Stomach smooth muscle (tissue), 2 donors: Measurements from ENCODE around the gene CLHC1.

Experiments used
- H3K27ac ChIP-seq: one replicate; pipeline ENCODE4 v1.7.0; 2013; ENCODE audit warnings: mild to moderate bottlenecking, low read length, inconsistent platforms
- H3K27me3 ChIP-seq, 2 donors: one replicate each; pipeline ENCODE4 v1.7.0; 2013; ENCODE audit warnings: low read length in 2 of 2; ENCODE audit not compliant: insufficient read depth in 2 of 2, control insufficient read depth in 1 of 2
- H3K36me3 ChIP-seq, 2 donors: one replicate each; pipeline ENCODE4 v1.7.0; 2013; ENCODE audit warnings: low read length in 2 of 2; ENCODE audit not compliant: control insufficient read depth in 2 of 2, insufficient read depth in 2 of 2
- H3K4me1 ChIP-seq: one replicate; pipeline ENCODE4 v1.7.0; 2013; ENCODE audit warnings: low read length; ENCODE audit not compliant: control insufficient read depth, insufficient read depth
- H3K4me3 ChIP-seq, 2 donors: one replicate each; pipeline ENCODE4 v1.7.0; 2013; ENCODE audit warnings: low read length in 2 of 2
- H3K9ac ChIP-seq, 2 donors: one replicate each; pipeline ENCODE4 v1.7.0; 2013; ENCODE audit warnings: low read length in 2 of 2, mild to moderate bottlenecking in 1 of 2
- H3K9me3 ChIP-seq, 2 donors: one replicate each; pipeline ENCODE4 v1.7.0; 2013; ENCODE audit warnings: low read length in 2 of 2; ENCODE audit not compliant: control insufficient read depth in 2 of 2
- donor health status: healthy.
- donor health status: Pancreatic carcinoma.

CLHC1 gene

DNA sequence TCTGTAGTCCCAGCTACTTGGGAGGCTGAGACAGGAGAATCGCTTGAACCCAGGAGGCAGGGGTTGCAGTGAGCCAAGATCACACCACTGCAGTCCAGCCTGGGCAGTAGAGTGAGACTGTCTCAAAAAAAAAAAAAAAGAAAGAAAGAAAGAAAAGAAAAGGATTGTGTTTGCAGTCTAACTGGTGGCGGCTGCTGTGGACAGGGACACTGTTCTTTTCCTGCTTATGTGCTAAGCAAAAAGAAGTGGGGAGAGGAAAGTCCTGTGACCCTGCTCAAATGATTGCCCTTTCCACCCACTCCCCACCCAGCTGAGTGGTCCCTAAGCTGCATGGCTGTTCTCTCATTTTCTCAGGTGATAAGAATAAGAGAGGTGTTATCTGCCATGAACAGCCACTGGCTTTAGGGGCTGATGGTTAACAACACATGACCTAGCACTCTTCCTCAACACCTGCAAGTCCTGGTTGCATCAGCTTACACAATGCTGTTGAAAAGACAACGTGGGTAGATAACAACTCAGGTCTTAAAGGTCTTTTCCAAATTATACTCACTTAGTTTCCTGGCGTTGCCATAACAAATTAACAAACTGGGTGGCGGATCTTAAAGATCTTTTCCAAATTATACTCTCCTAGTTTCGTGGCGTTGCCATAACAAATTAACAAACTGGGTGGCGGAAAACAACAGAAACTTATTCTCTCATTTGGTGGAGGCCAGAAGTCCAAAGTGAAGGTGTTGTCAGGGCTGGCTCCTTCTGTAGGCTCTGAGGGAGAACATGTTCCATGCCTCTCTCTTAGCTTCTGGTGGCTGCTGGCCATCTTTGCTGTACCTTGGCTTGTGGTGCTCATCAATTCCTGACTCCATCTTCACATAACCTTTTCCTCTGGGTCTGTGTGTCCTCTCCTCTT lies 91.5 kb downstream of the CLHC1 start:
- Histone ChIP-seq H3K36me3 (no peaks in the 10 kb centered on the region), H3K9me3 (no peaks in the 10 kb centered on the region), H3K4me3 (no peak overlapping the region), H3K9ac (no peak overlapping the region), H3K4me1 (peaks cover 36% of the 10 kb centered on the region), H3K27ac (no peak overlapping the region), H3K27me3 (no peaks in the 10 kb centered on the region)

DNA sequence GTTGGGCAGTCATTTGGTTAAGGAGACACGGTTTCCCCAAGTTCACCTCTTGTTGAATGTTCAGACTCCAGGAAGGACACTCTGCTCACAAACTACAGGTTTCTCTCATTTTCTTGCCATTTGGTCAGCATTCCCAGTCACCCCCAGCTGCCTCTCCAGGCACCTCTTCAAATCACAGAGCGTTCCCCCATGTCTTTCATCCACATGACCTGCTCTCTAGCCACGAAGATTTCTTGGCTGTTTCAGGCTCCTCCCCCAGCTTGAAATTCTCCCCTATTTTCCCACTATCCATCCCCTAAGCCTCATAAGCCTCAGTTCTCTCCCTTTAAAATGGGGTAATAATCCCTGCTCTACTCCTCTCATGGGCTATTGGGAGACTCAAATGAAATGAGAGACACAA lies 92.8 kb downstream of the CLHC1 start:
- Histone ChIP-seq H3K4me1 (peaks cover 41% of the 10 kb centered on the region), H3K9ac (no peak overlapping the region), H3K27me3 (no peaks in the 10 kb centered on the region), H3K27ac (peak overlapping the region; percentile 64), H3K4me3 (no peak overlapping the region), H3K36me3 (no peaks in the 10 kb centered on the region), H3K9me3 (no peaks in the 10 kb centered on the region)

DNA sequence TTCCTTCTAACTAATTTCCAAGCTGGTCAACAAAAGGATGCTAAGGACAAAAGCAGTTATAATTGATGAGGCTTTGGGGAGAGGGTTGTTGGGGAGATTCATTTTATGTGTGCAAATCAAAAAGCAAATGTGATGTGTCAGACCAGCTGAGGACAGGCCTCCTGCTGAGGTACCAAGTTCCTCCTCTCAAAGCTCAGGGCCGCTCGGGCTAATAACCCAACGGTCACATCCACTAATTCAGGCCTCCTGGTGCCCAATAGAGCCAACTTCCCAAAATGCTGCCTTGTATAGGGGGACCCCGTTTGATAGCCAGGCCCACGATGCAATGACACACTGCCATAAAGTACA lies 93.2 kb downstream of the CLHC1 start:
- peaks cover 44% of the 10 kb centered on the region for H3K4me1 ChIP-seq
- H3K9me3 ChIP-seq, result no peaks in the 10 kb centered on the region
- H3K36me3 ChIP-seq, result no peaks in the 10 kb centered on the region
- H3K9ac ChIP-seq, result no peak overlapping the region
- peak overlapping the region; percentile 64 for H3K27ac ChIP-seq
- H3K4me3 ChIP-seq, result no peak overlapping the region
- no peaks in the 10 kb centered on the region for H3K27me3 ChIP-seq

DNA sequence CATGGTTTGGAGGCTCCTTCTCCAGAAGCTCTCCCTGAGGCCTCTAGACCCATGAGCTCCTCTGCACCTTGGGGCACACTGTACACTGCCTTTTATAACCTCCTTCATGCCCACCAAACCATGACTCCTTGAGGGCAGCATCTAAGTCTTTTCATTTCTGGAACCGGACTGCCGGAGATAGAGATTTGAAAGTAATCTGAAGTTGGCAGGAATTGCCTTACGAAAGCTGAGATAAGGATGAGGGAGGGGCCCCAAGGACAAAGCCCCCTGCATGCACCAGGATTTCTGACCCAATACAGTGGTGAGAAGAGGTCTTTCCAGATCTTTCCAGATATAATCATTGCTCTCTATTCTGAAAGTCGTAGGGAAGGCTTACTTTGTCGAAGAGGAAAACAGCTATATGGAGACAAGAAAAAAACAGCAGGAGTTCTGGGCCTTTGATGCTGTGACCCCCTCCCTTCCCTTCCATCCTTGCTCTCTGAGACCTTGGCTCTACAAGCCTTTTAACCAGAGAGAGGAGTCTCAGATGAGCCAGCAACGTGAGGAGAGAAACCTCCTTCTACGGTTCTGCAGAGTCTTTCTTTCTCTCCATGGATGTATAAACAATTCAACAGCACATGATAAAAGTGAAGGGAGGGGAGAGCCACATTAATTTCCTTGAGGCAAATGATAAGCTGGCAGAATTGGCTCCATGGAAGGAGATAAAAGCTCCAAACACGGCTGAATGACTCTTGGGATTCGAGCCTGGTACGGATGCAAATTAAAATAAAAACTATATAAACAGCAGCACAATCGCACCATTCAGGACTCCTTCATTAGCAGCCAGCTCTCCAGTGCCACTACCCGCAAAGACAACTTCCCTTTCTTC lies 93.8 kb downstream of the CLHC1 start:
- peak overlapping the region in 1 of 2 donors; percentile 13 for H3K9ac ChIP-seq
- H3K27ac ChIP-seq, result peak overlapping the region; percentile 64
- no peaks in the 10 kb centered on the region for H3K9me3 ChIP-seq
- H3K36me3 ChIP-seq, result no peaks in the 10 kb centered on the region
- peaks cover 48% of the 10 kb centered on the region for H3K4me1 ChIP-seq
- H3K27me3 ChIP-seq, result no peaks in the 10 kb centered on the region
- no peak overlapping the region for H3K4me3 ChIP-seq

DNA sequence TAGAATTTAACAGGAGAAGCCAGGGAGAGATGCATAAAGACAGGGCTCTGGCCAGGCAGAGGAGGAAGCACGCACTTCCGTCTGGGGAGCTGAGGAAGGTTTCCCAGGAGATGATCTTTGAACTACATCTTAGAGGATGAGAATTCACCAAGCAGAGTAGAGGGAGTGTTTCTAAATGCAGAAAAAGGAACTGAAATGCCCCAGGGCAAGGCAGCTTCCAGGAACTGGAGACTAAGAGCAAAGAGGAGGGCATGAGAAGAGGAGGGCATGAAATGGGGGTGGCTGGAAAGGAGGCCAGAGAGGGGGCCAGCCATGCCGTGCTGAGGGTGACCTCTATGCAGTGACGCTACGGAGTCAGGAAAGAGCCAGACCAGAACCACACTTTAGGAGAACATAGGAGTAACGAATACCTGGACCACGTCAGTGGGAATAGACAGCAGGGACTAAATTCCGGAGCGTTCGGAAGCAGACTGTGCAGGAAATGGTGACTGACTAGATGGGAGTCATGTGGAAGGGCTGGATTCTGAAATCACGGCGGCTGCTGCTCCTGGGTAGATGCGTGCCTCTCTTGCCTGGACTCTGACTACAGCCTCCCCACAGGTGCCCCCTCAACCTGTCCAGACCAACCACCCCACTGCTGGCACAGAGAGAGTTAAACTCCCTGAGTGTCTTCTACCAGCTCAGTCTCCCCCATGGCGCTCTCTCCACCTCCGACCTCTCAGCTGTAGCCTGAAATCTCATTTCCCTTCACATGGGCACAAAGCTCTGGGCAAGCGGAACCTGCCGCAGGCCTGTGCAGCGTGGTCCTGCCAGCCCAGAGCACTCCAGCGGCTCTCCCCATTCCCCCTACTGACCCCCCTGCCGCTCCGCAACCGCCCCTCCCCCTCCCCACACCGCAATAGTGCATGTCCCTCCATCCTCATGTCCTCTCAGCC lies 94.8 kb downstream of the CLHC1 start:
- peaks cover 48% of the 10 kb centered on the region for H3K4me1 ChIP-seq
- H3K36me3 ChIP-seq, result no peaks in the 10 kb centered on the region
- H3K9ac ChIP-seq, result no peak overlapping the region
- H3K27me3 ChIP-seq, result no peaks in the 10 kb centered on the region
- H3K9me3 ChIP-seq, result no peaks in the 10 kb centered on the region
- H3K27ac ChIP-seq, result peak overlapping the region; percentile 64
- H3K4me3 ChIP-seq, result no peak overlapping the region

DNA sequence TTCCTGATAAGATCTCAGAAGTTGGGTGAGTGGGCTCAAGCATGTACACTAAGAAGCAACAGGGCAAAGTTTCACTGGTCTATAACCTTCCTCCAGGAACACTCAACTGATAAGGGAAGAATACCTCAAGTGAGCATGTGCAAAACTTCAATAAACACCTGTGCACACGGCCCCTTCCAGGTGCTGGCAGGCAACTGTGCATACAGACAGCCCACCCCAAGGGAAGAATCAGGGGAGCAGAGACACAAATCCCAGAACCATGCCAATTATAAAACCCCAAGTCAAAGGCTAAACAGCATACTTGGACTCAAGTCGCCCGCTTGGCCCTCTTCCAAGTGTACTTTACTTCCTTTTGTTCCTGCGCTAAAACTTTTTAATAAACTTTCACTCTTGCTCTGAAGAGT lies 96.0 kb downstream of the CLHC1 start:
- Histone ChIP-seq H3K27ac (no peak overlapping the region), H3K9ac (no peak overlapping the region), H3K27me3 (no peaks in the 10 kb centered on the region), H3K36me3 (no peaks in the 10 kb centered on the region), H3K4me1 (peaks cover 39% of the 10 kb centered on the region), H3K4me3 (no peak overlapping the region), H3K9me3 (no peaks in the 10 kb centered on the region)

DNA sequence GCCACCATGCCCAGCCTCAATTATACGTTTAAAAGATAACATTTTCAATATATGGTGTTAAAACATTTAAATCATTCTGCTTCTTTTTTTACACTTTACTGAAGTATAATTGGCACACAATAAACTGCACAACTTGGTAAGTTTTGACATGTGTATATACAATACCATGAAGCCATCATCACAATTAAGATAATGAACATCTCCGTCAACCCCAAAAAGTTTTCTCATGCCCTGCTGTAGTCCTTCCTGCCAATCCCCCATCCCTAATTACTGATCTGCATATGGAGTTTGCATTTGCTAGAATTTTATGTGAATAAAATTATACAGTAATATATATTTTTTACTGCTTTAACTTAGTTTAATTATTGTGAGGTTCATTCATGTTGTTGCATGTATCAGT lies 96.6 kb downstream of the CLHC1 start:
- Histone ChIP-seq H3K9me3 (no peaks in the 10 kb centered on the region), H3K4me3 (no peak overlapping the region), H3K27ac (no peak overlapping the region), H3K27me3 (no peaks in the 10 kb centered on the region), H3K9ac (no peak overlapping the region), H3K4me1 (peaks cover 39% of the 10 kb centered on the region), H3K36me3 (no peaks in the 10 kb centered on the region)

DNA sequence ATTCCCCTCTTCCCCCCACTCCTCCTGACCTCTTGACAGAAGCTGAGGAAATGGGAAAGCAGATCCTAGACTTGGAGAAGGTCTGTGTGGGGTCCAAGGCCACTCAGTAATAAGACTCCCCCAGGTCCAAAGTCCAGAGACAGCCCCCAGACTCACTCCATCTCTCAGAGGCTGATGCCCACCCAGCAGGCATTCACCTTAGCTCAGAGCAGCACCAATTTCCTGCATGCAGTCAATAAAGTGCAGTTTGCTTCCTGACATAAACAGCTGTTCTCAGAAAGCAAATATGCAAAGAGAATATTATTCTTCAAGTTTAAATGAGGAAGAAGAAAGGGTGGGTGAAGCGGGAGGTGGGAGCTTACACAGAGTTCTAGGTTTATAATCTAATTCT lies 97.8 kb downstream of the CLHC1 start:
- Histone ChIP-seq H3K4me3 (peak overlapping the region; percentile 28 to 73), H3K27ac (peak overlapping the region; percentile 74), H3K36me3 (no peaks in the 10 kb centered on the region), H3K9me3 (no peaks in the 10 kb centered on the region), H3K4me1 (peaks cover 39% of the 10 kb centered on the region), H3K27me3 (no peaks in the 10 kb centered on the region), H3K9ac (peak overlapping the region in 1 of 2 donors; percentile 4)

DNA sequence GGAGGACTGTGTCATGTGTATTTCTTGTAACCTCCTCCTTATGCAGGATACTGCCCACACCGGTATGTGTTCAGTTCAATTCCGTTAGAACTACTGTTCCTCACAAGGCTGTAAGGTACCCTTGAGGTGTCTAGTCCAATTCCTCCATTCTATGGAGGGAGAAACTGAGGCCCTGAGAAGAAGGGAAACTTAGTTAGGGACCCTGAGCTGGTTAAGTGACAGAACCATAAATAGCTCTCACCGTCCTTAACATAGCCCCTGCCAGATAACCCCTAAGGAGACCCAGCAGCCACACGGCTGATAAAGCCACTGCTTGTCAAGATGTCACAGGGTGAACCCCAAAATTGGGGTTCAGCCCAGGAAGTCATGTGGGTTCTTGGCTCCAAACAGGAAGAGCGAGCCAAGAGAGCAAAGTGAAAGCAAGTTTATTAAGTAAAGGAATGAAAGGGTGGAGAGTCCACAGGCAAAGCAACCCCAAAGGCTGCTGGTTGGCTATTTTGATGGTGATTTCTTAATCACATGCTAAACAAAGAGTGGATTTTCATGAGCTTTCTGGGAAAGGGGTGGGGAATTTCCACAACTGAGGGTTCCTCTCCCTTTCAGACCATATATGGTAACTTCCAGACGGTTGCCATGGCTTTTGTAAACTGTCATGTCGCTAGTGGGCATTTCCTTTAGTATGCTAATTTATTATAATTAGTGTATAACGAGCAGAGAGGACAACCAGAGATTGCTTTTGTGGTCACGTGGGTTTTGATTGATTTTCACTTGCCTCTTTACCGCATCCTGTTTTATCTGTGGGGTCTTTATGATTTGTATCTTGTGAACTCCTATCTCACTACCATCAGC lies 98.4 kb downstream of the CLHC1 start:
- peak overlapping the region; percentile 28 to 73 for H3K4me3 ChIP-seq
- peaks cover 39% of the 10 kb centered on the region for H3K4me1 ChIP-seq
- no peaks in the 10 kb centered on the region for H3K27me3 ChIP-seq
- no peaks in the 10 kb centered on the region for H3K9me3 ChIP-seq
- H3K36me3 ChIP-seq, result no peaks in the 10 kb centered on the region
- H3K27ac ChIP-seq, result peak overlapping the region; percentile 74
- peak overlapping the region; percentile 4 to 60 for H3K9ac ChIP-seq
